Spleen (tissue), 7 donors: ENCODE results near the gene RECK.

Experiments
- POLR2A ChIP-seq, 3 donors: fragments of 450-650 bp; IDR thresholded peaks; one replicate each; pipeline ENCODE4 v1.5.1; 2017; ENCODE audit warnings: antibody characterized with exemption in 3 of 3, mild to moderate bottlenecking in 1 of 3
- POLR2AphosphoS5 ChIP-seq, 3 donors: sonication (generic); formaldehyde crosslinking; IDR thresholded peaks; one replicate each; pipeline ENCODE4 v1.5.1; 2017; ENCODE audit warnings: antibody characterized with exemption in 3 of 3
- TF ChIP-seq, protein P1 (sequence below), 11 experiments: fragments of 200-600 bp in 7 of 11; fragments of 450-650 bp in 4 of 11; sonication (generic) in 4 of 11; IDR thresholded peaks in 8 of 11; conservative IDR thresholded peaks in 3 of 11; 1 replicate in 7 of 11; 2 replicates in 4 of 11; pipeline versions ENCODE4 v1.4.0 to v1.8.0; 2016 to 2021; ENCODE audit warnings: antibody characterized with exemption in 11 of 11, inconsistent platforms in 4 of 11, mild to moderate bottlenecking in 1 of 11
- donor health status: DM: no; HTN: no; CAD: no; lungs with moderate emphysema.
- donor health status: DM: no; HTN: no; CAD: no.
- donor health status: DM: no; HTN: no; CAD: no.

GRCh38 chr9:36127652-36128244 lies 91.0 kb downstream of the RECK start:
- TF ChIP-seq, protein P1, sequence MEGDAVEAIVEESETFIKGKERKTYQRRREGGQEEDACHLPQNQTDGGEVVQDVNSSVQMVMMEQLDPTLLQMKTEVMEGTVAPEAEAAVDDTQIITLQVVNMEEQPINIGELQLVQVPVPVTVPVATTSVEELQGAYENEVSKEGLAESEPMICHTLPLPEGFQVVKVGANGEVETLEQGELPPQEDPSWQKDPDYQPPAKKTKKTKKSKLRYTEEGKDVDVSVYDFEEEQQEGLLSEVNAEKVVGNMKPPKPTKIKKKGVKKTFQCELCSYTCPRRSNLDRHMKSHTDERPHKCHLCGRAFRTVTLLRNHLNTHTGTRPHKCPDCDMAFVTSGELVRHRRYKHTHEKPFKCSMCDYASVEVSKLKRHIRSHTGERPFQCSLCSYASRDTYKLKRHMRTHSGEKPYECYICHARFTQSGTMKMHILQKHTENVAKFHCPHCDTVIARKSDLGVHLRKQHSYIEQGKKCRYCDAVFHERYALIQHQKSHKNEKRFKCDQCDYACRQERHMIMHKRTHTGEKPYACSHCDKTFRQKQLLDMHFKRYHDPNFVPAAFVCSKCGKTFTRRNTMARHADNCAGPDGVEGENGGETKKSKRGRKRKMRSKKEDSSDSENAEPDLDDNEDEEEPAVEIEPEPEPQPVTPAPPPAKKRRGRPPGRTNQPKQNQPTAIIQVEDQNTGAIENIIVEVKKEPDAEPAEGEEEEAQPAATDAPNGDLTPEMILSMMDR (IDR thresholded peaks at IDR 0.05 in 8 of 11, conservative IDR thresholded peaks at IDR 0.05 in 3 of 11) = no peak
- no peak for TF ChIP-seq POLR2A (IDR thresholded peaks at IDR 0.05)
- TF ChIP-seq POLR2AphosphoS5 (IDR thresholded peaks at IDR 0.05) = peak in 1 of 3 donors; percentile 38
